ENCODE data around the gene FOXP1. TPM values are rescaled to one million over a fixed set of nuclear protein-coding genes. Genes with fewer than 3 reads are reported as not detected.

Gene FOXP1
- total and polyA plus RNA-seq, 4 donors, result 4.9 to 35.4 (median 32.0) TPM

DNA sequence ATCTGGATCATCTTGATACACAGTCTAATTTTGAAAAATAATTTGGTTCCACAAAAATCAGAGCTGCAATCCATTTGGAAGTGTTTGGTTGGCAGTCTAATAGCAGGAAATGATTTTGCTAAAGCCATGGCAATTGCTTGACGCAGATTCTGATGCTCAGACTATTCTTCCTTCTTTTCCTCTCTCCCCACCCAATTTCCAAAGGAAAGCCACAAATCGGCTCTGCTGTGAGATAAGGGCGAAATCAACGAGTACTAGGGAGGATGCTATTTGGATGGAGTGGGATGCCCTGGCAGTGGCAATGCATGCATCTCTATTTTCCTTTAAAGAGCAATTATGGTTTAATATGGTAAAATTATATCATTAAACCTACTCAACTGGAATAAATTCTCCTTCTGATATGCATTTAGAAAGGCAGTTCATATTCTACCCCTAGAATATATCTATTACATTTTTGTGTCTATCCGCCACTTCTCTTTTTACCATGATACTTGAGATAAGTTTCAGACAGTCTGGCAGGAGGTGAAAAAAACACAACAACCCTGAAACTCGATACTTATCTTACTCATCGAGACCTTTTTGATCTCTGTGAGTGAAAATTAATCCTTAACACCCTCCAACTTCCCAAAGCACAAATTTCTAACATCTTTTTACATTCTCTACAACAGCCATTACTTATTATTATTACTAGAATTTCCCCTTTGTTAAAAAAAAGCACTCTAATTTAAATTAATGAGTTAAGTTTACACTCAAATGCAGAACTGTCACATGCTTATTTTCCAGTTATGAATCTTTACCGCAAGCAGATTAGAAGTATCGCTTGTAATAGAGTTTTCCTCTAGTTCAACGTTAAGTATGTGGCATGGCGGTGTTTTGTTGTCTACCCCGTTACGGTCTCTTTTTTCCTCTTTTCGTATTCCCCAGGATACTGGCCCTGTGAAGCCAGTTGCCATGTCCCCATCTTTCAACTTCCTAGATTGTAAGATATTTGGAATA lies 433.3 kb downstream of the FOXP1 start:
- H3K36me3 ChIP-seq (ENCODE audit: control insufficient read depth in 4 of 4, insufficient read depth in 3 of 4, low read depth in 1 of 4, low read length in 3 of 4), result no peaks in the 10 kb centered on the region
- no peak for TF ChIP-seq GABPA (IDR thresholded peaks at IDR 0.05 in 1 of 2, conservative IDR thresholded peaks at IDR 0.05 in 1 of 2)
- TF ChIP-seq, protein P1, sequence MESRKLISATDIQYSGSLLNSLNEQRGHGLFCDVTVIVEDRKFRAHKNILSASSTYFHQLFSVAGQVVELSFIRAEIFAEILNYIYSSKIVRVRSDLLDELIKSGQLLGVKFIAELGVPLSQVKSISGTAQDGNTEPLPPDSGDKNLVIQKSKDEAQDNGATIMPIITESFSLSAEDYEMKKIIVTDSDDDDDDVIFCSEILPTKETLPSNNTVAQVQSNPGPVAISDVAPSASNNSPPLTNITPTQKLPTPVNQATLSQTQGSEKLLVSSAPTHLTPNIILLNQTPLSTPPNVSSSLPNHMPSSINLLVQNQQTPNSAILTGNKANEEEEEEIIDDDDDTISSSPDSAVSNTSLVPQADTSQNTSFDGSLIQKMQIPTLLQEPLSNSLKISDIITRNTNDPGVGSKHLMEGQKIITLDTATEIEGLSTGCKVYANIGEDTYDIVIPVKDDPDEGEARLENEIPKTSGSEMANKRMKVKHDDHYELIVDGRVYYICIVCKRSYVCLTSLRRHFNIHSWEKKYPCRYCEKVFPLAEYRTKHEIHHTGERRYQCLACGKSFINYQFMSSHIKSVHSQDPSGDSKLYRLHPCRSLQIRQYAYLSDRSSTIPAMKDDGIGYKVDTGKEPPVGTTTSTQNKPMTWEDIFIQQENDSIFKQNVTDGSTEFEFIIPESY (IDR thresholded peaks at IDR 0.05), result no peak
- no peak for TF ChIP-seq CTCF (IDR thresholded peaks at IDR 0.05; ENCODE audit: low read depth, low read length, missing input control)
- TF ChIP-seq REST (IDR thresholded peaks at IDR 0.05), result no peak
- TF ChIP-seq MAX (IDR thresholded peaks at IDR 0.05), result no peak
- no peak for TF ChIP-seq SP1 (IDR thresholded peaks at IDR 0.05)
- TF ChIP-seq YY1 (IDR thresholded peaks at IDR 0.05), result no peak
- no peak for TF ChIP-seq HNF4G (IDR thresholded peaks at IDR 0.05)
- TF ChIP-seq FOXA2 (IDR thresholded peaks at IDR 0.05), result no peak
- no peak for TF ChIP-seq RAD21 (IDR thresholded peaks at IDR 0.05)
- no peak for TF ChIP-seq ATF3 (IDR thresholded peaks at IDR 0.05)
- TF ChIP-seq NR2F2 (IDR thresholded peaks at IDR 0.05), result no peak
- no peak for TF ChIP-seq FOXA1 (IDR thresholded peaks at IDR 0.05)
- no peak for TF ChIP-seq JUND (IDR thresholded peaks at IDR 0.05)
- no peak for TF ChIP-seq TAF1 (conservative IDR thresholded peaks at IDR 0.05)
- no peak for TF ChIP-seq RXRA (IDR thresholded peaks at IDR 0.05)
- TF ChIP-seq EGR1 (IDR thresholded peaks at IDR 0.05; ENCODE audit: low read depth in 2 of 2), result no peak
- no peak for TF ChIP-seq HNF4A (conservative IDR thresholded peaks at IDR 0.05)
- H3K4me3 ChIP-seq (ENCODE audit: low read depth in 1 of 3, low read length in 3 of 3), result no peak overlapping the region
- 90% methylated on average over 14 of the region's 14 CpGs for WGBS
- H3K27me3 ChIP-seq (ENCODE audit: control insufficient read depth in 4 of 4, insufficient read depth in 4 of 4, low read length in 3 of 4), result no peaks in the 10 kb centered on the region
- H3K27ac ChIP-seq (ENCODE audit: low read depth in 1 of 2, low read length in 2 of 2), result no peak overlapping the region
- no peak for DNase-seq (ENCODE audit: low spot score)
- no peaks in the 10 kb centered on the region for H3K9me3 ChIP-seq (ENCODE audit: control insufficient read depth in 4 of 4, low read length in 3 of 4)
- no peak overlapping the region for H3K9ac ChIP-seq (ENCODE audit: low read depth in 1 of 2, low read length in 2 of 2)
- peaks cover 5 to 11% (median 8%) of the 10 kb centered on the region in 4 donors for H3K4me1 ChIP-seq (ENCODE audit: control insufficient read depth in 4 of 4, insufficient read depth in 4 of 4, low read length in 3 of 4)
